Lung (tissue), 12 donors: ENCODE data around the gene NOTCH3. TPM values are rescaled to one million over a fixed set of nuclear protein-coding genes. Genes with fewer than 3 reads are reported as not detected.

Source experiments
- ATAC-seq: fragments of 200-7000 bp; cut with Tn5 transposase; one replicate; pipeline ENCODE4 v1.9.1; 2020; ENCODE audit warnings: moderate number of reproducible peaks; ENCODE audit not compliant: insufficient read depth, low FRiP score
- DNase-seq, 3 donors: peaks; one replicate each; pipeline ENCODE4 v3.0.0-alpha.2; 2013 to 2017
- H3K27ac ChIP-seq, 2 donors: one replicate each; pipeline ENCODE4 v1.5.1; 2013; ENCODE audit warnings: mild to moderate bottlenecking in 2 of 2, moderate library complexity in 2 of 2, control low read depth in 1 of 2, inconsistent platforms in 1 of 2, low read depth in 1 of 2, low read length in 1 of 2
- H3K27me3 ChIP-seq, 3 donors: one replicate each; pipeline ENCODE4 v1.5.1; 2013; ENCODE audit warnings: low read length in 2 of 3; ENCODE audit not compliant: control insufficient read depth in 3 of 3, insufficient read depth in 3 of 3
- H3K36me3 ChIP-seq, 4 donors: one replicate each; pipeline ENCODE4 v1.5.1; 2013; ENCODE audit warnings: low read length in 4 of 4, mild to moderate bottlenecking in 1 of 4, moderate library complexity in 1 of 4; ENCODE audit not compliant: control insufficient read depth in 4 of 4, insufficient read depth in 4 of 4
- H3K4me1 ChIP-seq, 5 donors: one replicate each; pipeline ENCODE4 v1.5.1; 2013; ENCODE audit warnings: low read length in 5 of 5, mild to moderate bottlenecking in 2 of 5, moderate library complexity in 1 of 5; ENCODE audit not compliant: control insufficient read depth in 5 of 5, insufficient read depth in 5 of 5
- H3K4me3 ChIP-seq: one replicate; pipeline ENCODE4 v1.5.1; 2013; ENCODE audit warnings: mild to moderate bottlenecking, control low read depth, moderate library complexity
- H3K9ac ChIP-seq, 2 donors: one replicate each; pipeline ENCODE4 v1.5.1; 2013; ENCODE audit warnings: low read length in 2 of 2, control low read depth in 1 of 2; ENCODE audit not compliant: insufficient read depth in 1 of 2
- H3K9me3 ChIP-seq, 4 donors: one replicate each; pipeline ENCODE4 v1.5.1; 2013; ENCODE audit warnings: low read length in 3 of 4, mild to moderate bottlenecking in 1 of 4, moderate library complexity in 1 of 4; ENCODE audit not compliant: control insufficient read depth in 4 of 4, insufficient read depth in 3 of 4
- CTCF ChIP-seq: IDR thresholded peaks from 2 replicates; pipeline ENCODE4 v1.5.1; 2012; ENCODE audit warnings: mild to moderate bottlenecking; ENCODE audit errors: control extremely low read depth, extremely low read depth
- WGBS, 2 donors: extraction: QIAGEN DNeasy Blood & Tissue Kit; methylation state at CpG; one replicate each; pipeline ENCODE4 v1.1.7; 2013; 5-methylcytosine and 5-hydroxymethylcytosine counted together
- polyA plus RNA-seq, 2 donors: library from polyadenylated mRNA; stranded (reverse); fragments of 200-250 nt; gene quantifications; one replicate each; pipeline ENCODE4 v1.2.1, GENCODE V29; 2013
- total RNA-seq, 2 donors: library from RNA; depleted of rRNA in 1 of 2; stranded (reverse); fragments of >200 nt in 1 of 2; gene quantifications; one replicate each; pipeline ENCODE4 v1.2.1, GENCODE V29; 2014 to 2021
- donor health status: control.
- donor health status: control.
- donor health status: Bipolar disorder and iron deficiency.
- donor health status: healthy.
- donor health status: DM: yes; HTN: yes; CAD: no.

The NOTCH3 gene
- total and polyA plus RNA-seq, 4 donors: 13.1 to 81.7 (median 43.1) TPM

GRCh38 chr19:15138427-15138826 is 62.4 kb downstream of the NOTCH3 start:
- 91 to 94% methylated on average over 1 of the region's 1 CpG for WGBS, 2 donors
- no peak overlapping the region for H3K9ac ChIP-seq
- no peak overlapping the region for H3K27ac ChIP-seq
- H3K4me3 ChIP-seq: no peak overlapping the region
- no peak for ATAC-seq
- peaks cover 0 to 6% (median 4%) of the 10 kb centered on the region in 4 donors for H3K9me3 ChIP-seq
- no peaks in the 10 kb centered on the region for H3K36me3 ChIP-seq
- H3K4me1 ChIP-seq: peaks cover 0 to 2% (median 0%) of the 10 kb centered on the region in 5 donors
- no peak for TF ChIP-seq CTCF
- no peak for DNase-seq
- H3K27me3 ChIP-seq: no peaks in the 10 kb centered on the region

GRCh38 chr19:15137777-15138176 is 63.0 kb downstream of the NOTCH3 start:
- DNase-seq (no peak), ATAC-seq (no peak)
- TF ChIP-seq CTCF: no peak
- Histone ChIP-seq H3K27me3 (no peaks in the 10 kb centered on the region), H3K27ac (no peak overlapping the region), H3K36me3 (no peaks in the 10 kb centered on the region), H3K9me3 (peaks cover 0 to 6% (median 4%) of the 10 kb centered on the region in 4 donors), H3K9ac (no peak overlapping the region), H3K4me1 (peaks cover 0 to 2% (median 0%) of the 10 kb centered on the region in 5 donors), H3K4me3 (no peak overlapping the region)

GRCh38 chr19:15136234-15136954 is 64.4 kb downstream of the NOTCH3 start:
- no peak overlapping the region for H3K27ac ChIP-seq
- no peaks in the 10 kb centered on the region for H3K4me1 ChIP-seq
- no peak overlapping the region for H3K4me3 ChIP-seq
- no peaks in the 10 kb centered on the region for H3K27me3 ChIP-seq
- H3K9me3 ChIP-seq: peaks cover 0 to 6% (median 4%) of the 10 kb centered on the region in 4 donors
- TF ChIP-seq CTCF: no peak
- 63 to 79% methylated on average over 2 of the region's 2 CpGs for WGBS, 2 donors
- H3K36me3 ChIP-seq: no peaks in the 10 kb centered on the region
- no peak for DNase-seq
- no peak overlapping the region for H3K9ac ChIP-seq
- no peak for ATAC-seq
